Left lung (tissue), 10 donors: ENCODE data around the gene NIPA2. TPM values are rescaled to one million over a fixed set of nuclear protein-coding genes. Genes with fewer than 3 reads are reported as not detected.

Experiments
- ATAC-seq: fragments of 200-7000 bp; cut with Tn5 transposase; one replicate; pipeline ENCODE4 v1.9.1; 2020; ENCODE audit warnings: moderate library complexity
- DNase-seq, 4 donors: peaks; one replicate each; pipeline ENCODE4 v3.0.0-alpha.2; 2013 to 2020
- H3K27ac ChIP-seq, 2 donors: fragments of 200-600 bp; sonication (generic) in 1 of 2; one replicate each; pipeline versions ENCODE4 v1.5.0 to v1.8.0; 2020 to 2021
- H3K27me3 ChIP-seq, 2 donors: fragments of 200-600 bp; sonication (generic) in 1 of 2; one replicate each; pipeline versions ENCODE4 v1.5.0 to v1.8.0; 2020 to 2021
- H3K36me3 ChIP-seq, 2 donors: fragments of 200-600 bp; sonication (generic) in 1 of 2; one replicate each; pipeline versions ENCODE4 v1.5.0 to v1.8.0; 2020 to 2021
- H3K4me1 ChIP-seq, 2 donors: fragments of 200-600 bp; one replicate each; pipeline ENCODE4 v1.8.0; 2021
- H3K4me3 ChIP-seq, 2 donors: fragments of 200-600 bp; sonication (generic) in 1 of 2; one replicate each; pipeline versions ENCODE4 v1.5.0 to v1.8.0; 2020 to 2021; ENCODE audit warnings: mild to moderate bottlenecking in 1 of 2
- H3K9me3 ChIP-seq, 2 donors: fragments of 200-600 bp; sonication (generic) in 1 of 2; one replicate each; pipeline versions ENCODE4 v1.5.0 to v1.8.0; 2020 to 2021
- intact Hi-C, 2 donors: fragments of 100-400 bp; cut with DNase I; formaldehyde crosslinking; loops; one replicate each; pipeline versions ENCODE4 v1.11.2 to v1.14.2; 2022
- polyA plus RNA-seq, 6 donors: library from polyadenylated mRNA; unstranded; fragments of 120-200 nt; gene quantifications; one replicate each; pipeline ENCODE4 v1.2.1, GENCODE V29; 2013; ENCODE audit not compliant: insufficient read length in 6 of 6
- total RNA-seq, 2 donors: library from RNA; stranded (reverse); fragmentation: NEBNext Ultra II Directional; extraction: Animal tissue kit (Norgen Biotek cat#: 25700); gene quantifications; one replicate each; pipeline ENCODE4 v1.2.1, GENCODE V29; 2021
- TF ChIP-seq, protein P1 (sequence below), 2 donors: fragments of 200-600 bp; sonication (generic) in 1 of 2; IDR thresholded peaks; one replicate each; pipeline versions ENCODE4 v1.5.0 to v1.8.0; 2021; ENCODE audit warnings: antibody characterized with exemption in 2 of 2
- donor health status: DM: no; HTN: yes; CAD: no.
- donor health status: DM: no; HTN: no; CAD: no.

Gene NIPA2
- total and polyA plus RNA-seq, 8 donors = 38.3 to 69.0 (median 43.9) TPM

DNA sequence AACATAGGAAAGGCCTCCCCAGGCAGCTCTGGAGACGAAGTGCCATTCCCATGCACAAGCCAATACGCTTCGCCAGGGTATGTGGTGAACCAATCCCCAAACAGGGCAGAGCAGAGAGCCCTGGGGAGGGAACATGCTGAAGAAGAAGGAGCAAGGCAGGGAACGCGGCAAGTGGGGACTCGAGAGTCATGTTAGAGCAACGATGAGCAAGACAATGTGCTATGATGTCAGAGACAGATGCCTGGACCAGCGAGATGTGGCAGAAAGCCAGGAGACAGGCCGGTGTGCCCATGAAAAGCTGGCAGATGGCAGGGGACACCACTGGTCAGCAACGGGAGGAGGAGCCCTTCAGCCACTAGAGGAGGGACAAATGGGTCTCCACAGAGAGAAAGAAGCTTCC is 39.6 kb downstream of the NIPA2 start:
- Histone ChIP-seq H3K4me3 (no peak overlapping the region), H3K36me3 (peaks cover 8 to 100% of the 10 kb centered on the region in 2 donors), H3K9me3 (no peaks in the 10 kb centered on the region), H3K4me1 (no peaks in the 10 kb centered on the region), H3K27me3 (no peaks in the 10 kb centered on the region), H3K27ac (no peak overlapping the region)
- intact Hi-C loops = no loop called here
- ATAC-seq = no peak
- TF ChIP-seq, protein P1, sequence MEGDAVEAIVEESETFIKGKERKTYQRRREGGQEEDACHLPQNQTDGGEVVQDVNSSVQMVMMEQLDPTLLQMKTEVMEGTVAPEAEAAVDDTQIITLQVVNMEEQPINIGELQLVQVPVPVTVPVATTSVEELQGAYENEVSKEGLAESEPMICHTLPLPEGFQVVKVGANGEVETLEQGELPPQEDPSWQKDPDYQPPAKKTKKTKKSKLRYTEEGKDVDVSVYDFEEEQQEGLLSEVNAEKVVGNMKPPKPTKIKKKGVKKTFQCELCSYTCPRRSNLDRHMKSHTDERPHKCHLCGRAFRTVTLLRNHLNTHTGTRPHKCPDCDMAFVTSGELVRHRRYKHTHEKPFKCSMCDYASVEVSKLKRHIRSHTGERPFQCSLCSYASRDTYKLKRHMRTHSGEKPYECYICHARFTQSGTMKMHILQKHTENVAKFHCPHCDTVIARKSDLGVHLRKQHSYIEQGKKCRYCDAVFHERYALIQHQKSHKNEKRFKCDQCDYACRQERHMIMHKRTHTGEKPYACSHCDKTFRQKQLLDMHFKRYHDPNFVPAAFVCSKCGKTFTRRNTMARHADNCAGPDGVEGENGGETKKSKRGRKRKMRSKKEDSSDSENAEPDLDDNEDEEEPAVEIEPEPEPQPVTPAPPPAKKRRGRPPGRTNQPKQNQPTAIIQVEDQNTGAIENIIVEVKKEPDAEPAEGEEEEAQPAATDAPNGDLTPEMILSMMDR (IDR thresholded peaks at IDR 0.05) = no peak
- DNase-seq = no peak

DNA sequence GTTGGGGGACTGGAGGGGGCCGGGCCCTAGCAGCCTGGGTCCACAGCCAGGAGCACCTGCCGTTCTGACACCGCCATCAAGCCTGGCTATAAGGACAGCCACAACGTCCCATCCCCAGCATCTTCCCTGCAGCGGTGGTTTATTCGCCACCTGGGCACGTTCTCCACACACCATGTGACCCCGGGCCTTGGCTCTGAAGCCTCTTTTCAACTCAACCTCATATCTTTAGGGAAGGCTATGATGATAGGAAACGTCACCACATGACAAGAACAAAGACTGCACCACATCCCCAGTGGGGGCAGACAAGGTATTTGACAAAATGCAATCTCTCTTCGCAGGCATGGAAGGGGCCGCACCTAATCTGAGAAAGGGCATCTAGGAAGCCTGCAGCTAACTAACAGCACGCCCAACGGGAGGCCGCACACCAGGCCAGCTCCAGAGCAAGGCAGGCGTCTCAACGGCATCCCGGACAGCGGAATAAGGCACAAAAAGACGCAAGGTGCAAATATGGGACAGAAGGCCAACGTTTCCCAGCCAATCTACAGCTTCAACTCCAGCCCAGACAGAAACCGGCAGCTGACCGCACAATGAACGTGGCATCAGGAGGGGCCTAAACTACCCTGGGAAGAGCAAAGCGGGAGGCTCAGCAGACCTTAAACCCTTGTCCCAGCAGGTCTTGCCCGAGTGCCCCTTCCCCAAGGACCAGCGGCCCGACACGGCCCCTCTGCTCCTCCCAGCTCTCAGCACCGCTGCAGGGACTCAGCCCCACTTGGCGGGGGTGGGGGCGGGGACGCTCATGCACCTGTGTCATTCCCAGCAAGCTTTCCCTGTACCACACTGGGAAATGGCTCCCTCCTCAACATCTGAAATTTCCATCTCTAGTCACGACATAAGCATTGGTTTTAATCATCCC is 41.9 kb downstream of the NIPA2 start:
- Histone ChIP-seq H3K27me3 (no peaks in the 10 kb centered on the region), H3K4me3 (no peak overlapping the region), H3K27ac (no peak overlapping the region), H3K4me1 (no peaks in the 10 kb centered on the region), H3K36me3 (peaks cover 8 to 79% of the 10 kb centered on the region in 2 donors), H3K9me3 (no peaks in the 10 kb centered on the region)
- TF ChIP-seq, protein P1 (IDR thresholded peaks at IDR 0.05) = no peak
- intact Hi-C loops = no loop called here
- ATAC-seq = no peak
- DNase-seq = no peak

DNA sequence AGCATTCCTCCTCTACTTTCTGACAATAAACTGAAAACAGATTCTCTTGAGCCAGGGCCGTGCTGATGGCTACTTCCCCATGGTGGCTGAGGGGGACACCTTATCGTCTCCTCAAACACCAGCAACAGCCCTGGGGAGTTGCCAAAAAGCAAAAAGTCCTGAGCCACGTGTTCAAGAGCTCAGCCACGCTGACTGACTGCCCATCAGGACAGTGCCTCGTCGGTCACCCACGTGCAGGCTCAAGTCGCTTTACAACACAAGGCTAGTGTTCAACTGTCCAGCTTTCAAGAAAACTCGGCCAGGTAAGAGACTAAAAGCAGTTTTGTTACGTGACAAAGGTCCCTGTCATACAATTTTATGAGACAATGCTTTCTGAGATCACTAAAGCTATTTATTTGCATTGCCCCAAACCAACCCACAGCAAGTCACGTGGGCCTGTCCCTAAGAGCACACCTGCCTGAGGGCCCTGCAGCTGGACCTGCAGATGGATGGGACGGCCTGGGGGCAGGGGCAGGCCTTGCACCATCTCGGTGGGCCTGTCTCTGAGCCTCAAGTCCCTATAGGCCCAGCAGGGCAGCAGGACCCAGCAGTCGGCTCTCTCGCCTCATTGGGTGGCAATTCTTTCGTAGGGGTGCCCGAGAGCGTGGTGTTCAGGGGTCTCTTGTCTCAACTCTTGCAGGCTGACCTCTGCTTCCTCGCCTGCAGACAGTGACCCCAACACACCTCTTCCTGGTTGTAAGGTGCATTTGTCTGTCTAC is 42.7 kb downstream of the NIPA2 start:
- ATAC-seq (no peak), DNase-seq (no peak)
- Histone ChIP-seq H3K4me1 (no peaks in the 10 kb centered on the region), H3K27me3 (no peaks in the 10 kb centered on the region), H3K9me3 (no peaks in the 10 kb centered on the region), H3K36me3 (peaks cover 8 to 71% of the 10 kb centered on the region in 2 donors), H3K4me3 (no peak overlapping the region), H3K27ac (no peak overlapping the region)
- TF ChIP-seq, protein P1 (IDR thresholded peaks at IDR 0.05) = no peak
- intact Hi-C loops = no loop called here

DNA sequence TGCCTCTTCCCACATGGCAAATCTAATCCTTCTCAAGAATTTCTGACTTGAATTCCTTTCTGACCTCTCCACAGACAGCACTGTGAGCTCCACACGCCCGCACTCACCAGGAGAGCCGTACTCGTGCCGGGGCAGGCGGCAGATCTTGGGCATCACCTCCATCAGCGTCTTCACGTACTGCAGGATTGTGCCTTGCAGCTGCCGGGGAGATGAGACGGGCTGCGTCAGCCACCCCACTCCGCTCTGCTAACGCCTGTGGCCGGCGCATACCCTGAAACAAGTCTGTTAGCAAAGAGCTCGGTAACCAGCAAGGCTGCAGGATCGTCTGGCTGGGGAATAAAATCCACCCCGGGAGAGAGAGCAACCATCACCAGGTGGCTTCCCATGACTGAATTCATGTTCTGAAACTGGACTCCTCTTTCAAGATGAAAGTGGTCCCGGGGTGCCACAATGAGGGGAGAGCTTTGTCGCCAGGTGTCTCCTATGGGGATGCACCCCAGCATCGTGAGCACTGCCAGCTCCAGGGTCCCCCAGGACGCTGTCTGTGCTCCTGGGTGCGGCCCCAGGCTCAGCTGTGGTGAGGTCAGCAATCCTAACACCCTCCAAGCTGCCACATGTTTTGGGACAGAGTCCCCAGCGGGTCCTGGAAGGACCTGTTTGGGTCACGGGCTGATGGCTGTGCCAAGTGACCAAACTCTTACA is 43.4 kb downstream of the NIPA2 start:
- ATAC-seq = no peak
- H3K36me3 ChIP-seq = peaks cover 8 to 68% of the 10 kb centered on the region in 2 donors

More for the DNA sequence above, 43.4 kb downstream of the NIPA2 start:
- Histone ChIP-seq H3K27ac (no peak overlapping the region), H3K4me3 (no peak overlapping the region), H3K4me1 (no peaks in the 10 kb centered on the region), H3K9me3 (no peaks in the 10 kb centered on the region), H3K27me3 (no peaks in the 10 kb centered on the region)
- intact Hi-C loops = no loop called here
- TF ChIP-seq, protein P1 (IDR thresholded peaks at IDR 0.05) = no peak
- DNase-seq = no peak
